DND-41 (cell line): Measurements from ENCODE around the gene GPR17.

Source experiments
- ATAC-seq: fragments of 200-7000 bp; cut with Tn5 transposase; 3 replicates; pipeline ENCODE4 v1.9.1; 2021; ENCODE audit warnings: low read depth; ENCODE audit not compliant: insufficient read depth
- DNase-seq: peaks from one replicate; pipeline ENCODE4 v3.0.0-alpha.2; 2020
- H2AFZ ChIP-seq: 2 replicates; pipeline ENCODE4 v1.6.0; 2012; ENCODE audit warnings: low read depth, low read length
- H3K27ac ChIP-seq: 2 replicates; pipeline ENCODE4 v1.5.1; 2012; ENCODE audit warnings: low read length, inconsistent platforms
- H3K27me3 ChIP-seq: fragments of 200-600 bp; sonication (generic); 2 replicates; pipeline ENCODE4 v1.6.0; 2012; ENCODE audit warnings: low read length, mild to moderate bottlenecking, inconsistent platforms; ENCODE audit not compliant: insufficient read depth, poor library complexity
- H3K36me3 ChIP-seq: 2 replicates; pipeline ENCODE4 v1.5.1; 2012; ENCODE audit warnings: low read length, inconsistent platforms; ENCODE audit not compliant: insufficient read depth
- H3K4me1 ChIP-seq: 2 replicates; pipeline ENCODE4 v1.5.1; 2012; ENCODE audit warnings: mild to moderate bottlenecking, low read length; ENCODE audit not compliant: insufficient read depth
- H3K4me2 ChIP-seq: 2 replicates; pipeline ENCODE4 v1.6.0; 2012; ENCODE audit warnings: mild to moderate bottlenecking, moderate library complexity, low read length, inconsistent platforms; ENCODE audit not compliant: insufficient read depth
- H3K4me3 ChIP-seq, 2 experiments: fragments of 200-600 bp in 1 of 2; shearing (Covaris generic) in 1 of 2; 2 replicates each; pipeline ENCODE4 v1.5.1; 2012 to 2016; ENCODE audit warnings: inconsistent platforms in 2 of 2, low read length in 2 of 2, mild to moderate bottlenecking in 2 of 2, low read depth in 1 of 2, moderate library complexity in 1 of 2
- H3K79me2 ChIP-seq: 2 replicates; pipeline ENCODE4 v1.6.0; 2012; ENCODE audit warnings: low read length, inconsistent platforms; ENCODE audit not compliant: insufficient read depth
- H3K9ac ChIP-seq: 2 replicates; pipeline ENCODE4 v1.6.0; 2012; ENCODE audit warnings: low read depth, mild to moderate bottlenecking, inconsistent platforms, low read length, moderate library complexity
- H3K9me3 ChIP-seq: 2 replicates; pipeline ENCODE4 v1.5.1; 2012; ENCODE audit warnings: low read length, moderate library complexity, mild to moderate bottlenecking, inconsistent platforms; ENCODE audit not compliant: insufficient read depth, severe bottlenecking
- H4K20me1 ChIP-seq: 2 replicates; pipeline ENCODE4 v1.6.0; 2012; ENCODE audit warnings: low read length; ENCODE audit not compliant: insufficient read depth
- CTCF ChIP-seq: IDR thresholded peaks from 2 replicates; pipeline ENCODE4 v1.5.1; 2012; ENCODE audit warnings: borderline replicate concordance, low read length, moderate library complexity, mild to moderate bottlenecking; ENCODE audit not compliant: poor library complexity, severe bottlenecking; ENCODE audit errors: extremely low read depth
- EZH2 ChIP-seq: IDR thresholded peaks from 3 replicates; pipeline ENCODE4 v1.6.1; 2012; ENCODE audit warnings: borderline replicate concordance, low read depth, mild to moderate bottlenecking, moderate library complexity, low read length, inconsistent platforms; ENCODE audit not compliant: severe bottlenecking

Gene GPR17

GRCh38 chr2:127652786-127653357 is 6.9 kb downstream of the GPR17 start:
- H3K9ac ChIP-seq, result no peak overlapping the region

GRCh38 chr2:127653421-127654083 is 7.6 kb downstream of the GPR17 start:
- DNase-seq, result no peak

More at GRCh38 chr2:127652786-127653357, 6.9 kb downstream of the GPR17 start:
- Histone ChIP-seq H3K36me3 (no peaks in the 10 kb centered on the region), H3K27me3 (no peaks in the 10 kb centered on the region), H3K4me3 (no peak overlapping the region), H2AFZ (no peak overlapping the region), H3K79me2 (no peaks in the 10 kb centered on the region), H4K20me1 (no peaks in the 10 kb centered on the region), H3K4me1 (peaks cover 41% of the 10 kb centered on the region), H3K27ac (peak overlapping the region; percentile 60), H3K4me2 (no peak overlapping the region), H3K9me3 (no peaks in the 10 kb centered on the region)
- DNase-seq (no peak), ATAC-seq (no peak)
- TF ChIP-seq EZH2 (no peak), CTCF (no peak)

GRCh38 chr2:127654084-127654837 is 8.3 kb downstream of the GPR17 start:
- TF ChIP-seq EZH2 (no peak), CTCF (no peak)
- Histone ChIP-seq H3K4me2 (no peak overlapping the region), H3K4me1 (peaks cover 28% of the 10 kb centered on the region), H3K9me3 (no peaks in the 10 kb centered on the region), H3K36me3 (no peaks in the 10 kb centered on the region), H3K79me2 (no peaks in the 10 kb centered on the region), H2AFZ (no peak overlapping the region), H3K27me3 (no peaks in the 10 kb centered on the region), H3K27ac (no peak overlapping the region), H3K4me3 (no peak overlapping the region), H4K20me1 (no peaks in the 10 kb centered on the region), H3K9ac (no peak overlapping the region)
- DNase-seq, result no peak
- ATAC-seq, result no peak

More at GRCh38 chr2:127653421-127654083, 7.6 kb downstream of the GPR17 start:
- Histone ChIP-seq H3K27me3 (no peaks in the 10 kb centered on the region), H4K20me1 (no peaks in the 10 kb centered on the region), H3K9me3 (no peaks in the 10 kb centered on the region), H3K4me2 (no peak overlapping the region), H2AFZ (no peak overlapping the region), H3K9ac (no peak overlapping the region), H3K4me3 (no peak overlapping the region), H3K27ac (peak overlapping the region; percentile 60; the same call in 1 of the 2 replicates), H3K36me3 (no peaks in the 10 kb centered on the region), H3K79me2 (no peaks in the 10 kb centered on the region), H3K4me1 (peaks cover 34% of the 10 kb centered on the region)
- no peak for ATAC-seq
- no peak for TF ChIP-seq CTCF
- TF ChIP-seq EZH2, result no peak
